ENCODE data around the gene FAM229B. TPM values are rescaled to one million over a fixed set of nuclear protein-coding genes. Genes with fewer than 3 reads are reported as not detected.
A peak's percentile ranks its signal among the peaks of the same experiment; 100 is the strongest.

FAM229B gene
- total RNA-seq, 4 donors from 2014 or later = 10.6 to 23.3 (median 14.1) TPM

GRCh38 chr6:112039431-112039770, 48.0 kb upstream of the FAM229B start:
- H3K27ac ChIP-seq (replicated peaks in 1 of 4) = peak overlapping the region in 1 of 4 donors; percentile 76
- WGBS = 80% methylated on average over 2 of the region's 2 CpGs
- peaks cover 13 to 30% (median 20%) of the 10 kb centered on the region in 4 donors for H3K4me1 ChIP-seq
- H3K36me3 ChIP-seq = no peaks in the 10 kb centered on the region
- no peaks in the 10 kb centered on the region for H3K27me3 ChIP-seq
- H3K9me3 ChIP-seq = no peaks in the 10 kb centered on the region
- intact Hi-C loops (cut with DNase I) = no loop called here
- DNase-seq (ENCODE audit: extremely low spot score) = no peak
- H3K4me3 ChIP-seq = no peak overlapping the region
- no peak for TF ChIP-seq POLR2A (IDR thresholded peaks at IDR 0.05; ENCODE audit: low read depth)
- no peak for TF ChIP-seq EP300 (IDR thresholded peaks at IDR 0.05)
- TF ChIP-seq POLR2AphosphoS5 (IDR thresholded peaks at IDR 0.05) = no peak

- TF ChIP-seq CTCF (IDR thresholded peaks at IDR 0.05) = no peak
- TF ChIP-seq POLR2A (IDR thresholded peaks at IDR 0.05; ENCODE audit: low read depth) = no peak
- no peak for TF ChIP-seq POLR2AphosphoS5 (IDR thresholded peaks at IDR 0.05)
- TF ChIP-seq EP300 (IDR thresholded peaks at IDR 0.05) = no peak
- no peak overlapping the region for H3K4me3 ChIP-seq
- intact Hi-C loops (cut with DNase I) = loop anchor here (5.0 kb wide), 1 partner anchor 169 kb away; the partner anchor contains the start of gene FYN
- no peaks in the 10 kb centered on the region for H3K36me3 ChIP-seq
- no peaks in the 10 kb centered on the region for H3K27me3 ChIP-seq
- 57% methylated on average over 1 of the region's 1 CpG for WGBS
- H3K27ac ChIP-seq (replicated peaks in 1 of 4) = no peak overlapping the region
- H3K4me1 ChIP-seq = peaks cover 13 to 37% (median 30%) of the 10 kb centered on the region in 4 donors
- no peak for DNase-seq (ENCODE audit: extremely low spot score)
- no peaks in the 10 kb centered on the region for H3K9me3 ChIP-seq
Observed at GRCh38 chr6:112040956-112041355, 46.4 kb upstream of the FAM229B start.

- intact Hi-C loops (cut with DNase I) = loop anchor here (5.0 kb wide), 1 partner anchor 169 kb away; the partner anchor contains the start of gene FYN
- no peaks in the 10 kb centered on the region for H3K27me3 ChIP-seq
- WGBS = 77% methylated on average over 3 of the region's 3 CpGs
- H3K4me1 ChIP-seq = peaks cover 13 to 32% (median 30%) of the 10 kb centered on the region in 4 donors
- H3K27ac ChIP-seq (replicated peaks in 1 of 4) = peak overlapping the region in 1 of 4 donors; percentile 28
- no peaks in the 10 kb centered on the region for H3K36me3 ChIP-seq
- DNase-seq (ENCODE audit: extremely low spot score) = no peak
- H3K9me3 ChIP-seq = no peaks in the 10 kb centered on the region
- TF ChIP-seq CTCF (IDR thresholded peaks at IDR 0.05) (no peak), EP300 (IDR thresholded peaks at IDR 0.05) (no peak), POLR2A (IDR thresholded peaks at IDR 0.05; ENCODE audit: low read depth) (no peak), POLR2AphosphoS5 (IDR thresholded peaks at IDR 0.05) (no peak)
- H3K4me3 ChIP-seq = no peak overlapping the region
Observed at GRCh38 chr6:112041535-112041934, 45.9 kb upstream of the FAM229B start.

GRCh38 chr6:112043032-112044007, 44.1 kb upstream of the FAM229B start:
- TF ChIP-seq EP300 (IDR thresholded peaks at IDR 0.05) = no peak
- peak; percentile 88 to 95 (median 93) for TF ChIP-seq CTCF (IDR thresholded peaks at IDR 0.05)
- TF ChIP-seq POLR2AphosphoS5 (IDR thresholded peaks at IDR 0.05) = peak; percentile 37 to 69
- TF ChIP-seq POLR2A (IDR thresholded peaks at IDR 0.05; ENCODE audit: low read depth) = no peak
- under 1% methylated on average over 36 of the region's 36 CpGs for WGBS

GRCh38 chr6:112044196-112044595, 43.2 kb upstream of the FAM229B start:
- DNase-seq (ENCODE audit: extremely low spot score) = no peak
- H3K9me3 ChIP-seq = no peaks in the 10 kb centered on the region
- H3K27me3 ChIP-seq = no peaks in the 10 kb centered on the region
- no peak overlapping the region for H3K4me3 ChIP-seq
- TF ChIP-seq POLR2AphosphoS5 (IDR thresholded peaks at IDR 0.05) (no peak), EP300 (IDR thresholded peaks at IDR 0.05) (no peak), CTCF (IDR thresholded peaks at IDR 0.05) (no peak), POLR2A (IDR thresholded peaks at IDR 0.05; ENCODE audit: low read depth) (no peak)
- no peak overlapping the region for H3K27ac ChIP-seq (replicated peaks in 1 of 4)
- WGBS = 76% methylated on average over 8 of the region's 8 CpGs
- H3K4me1 ChIP-seq = peaks cover under 1 to 19% (median 15%) of the 10 kb centered on the region in 4 donors
- intact Hi-C loops (cut with DNase I) = loop anchor here (5.0 kb wide), 1 partner anchor 172 kb away; the partner anchor contains the start of gene FYN
- no peaks in the 10 kb centered on the region for H3K36me3 ChIP-seq

More at GRCh38 chr6:112043032-112044007, 44.1 kb upstream of the FAM229B start:
- no peaks in the 10 kb centered on the region for H3K27me3 ChIP-seq
- H3K4me3 ChIP-seq = peak overlapping the region; percentile 53 to 65 (median 58)
- intact Hi-C loops (cut with DNase I) = loop anchor here (2.0 to 5.0 kb wide), 3 partner anchors 47 to 333 kb away; partner anchors contain the start of gene FYN
- no peaks in the 10 kb centered on the region for H3K9me3 ChIP-seq
- peaks cover 9 to 22% (median 19%) of the 10 kb centered on the region in 4 donors for H3K4me1 ChIP-seq
- peak overlapping the region; percentile 73 to 82 (median 75) for H3K27ac ChIP-seq (replicated peaks in 1 of 4)
- DNase-seq (ENCODE audit: extremely low spot score) = peak; percentile 97
- no peaks in the 10 kb centered on the region for H3K36me3 ChIP-seq
